HEK293 (cell line): ENCODE data around the gene PFN2.
A peak's percentile ranks its signal among the peaks of the same experiment; 100 is the strongest.

ENCODE experiments used
- CTCF ChIA-PET: fragments of 350-600 bp; formaldehyde crosslinking; extraction: SDS; loops from one replicate; lab custom pipeline; 2021; ENCODE audit warnings: antibody characterized with exemption; lab: Yijun Ruan, JAX
- POLR2A ChIA-PET: fragments of 300-600 bp; formaldehyde crosslinking; extraction: SDS; loops from one replicate; lab custom pipeline; 2020; ENCODE audit warnings: antibody characterized with exemption, inconsistent platforms; lab: Yijun Ruan, JAX
- H3K27ac ChIP-seq: fragments of 200-500 bp; sonication (Bioruptor generic); 2 replicates; pipeline ENCODE4 v1.5.1; 2014; ENCODE audit warnings: low read depth, low read length, control low read depth, inconsistent platforms; ENCODE audit errors: extremely low read depth
- H3K36me3 ChIP-seq, 2 experiments: fragments of 200-500 bp in 1 of 2; sonication (Bioruptor generic) in 1 of 2; 1 replicate in 1 of 2; 2 replicates in 1 of 2; pipeline ENCODE4 v1.5.1; 2014 to 2017; ENCODE audit warnings: inconsistent platforms in 2 of 2, low read length in 2 of 2; ENCODE audit not compliant: control insufficient read depth in 2 of 2, insufficient read depth in 1 of 2
- H3K4me1 ChIP-seq: fragments of 200-500 bp; sonication (Bioruptor generic); 2 replicates; pipeline ENCODE4 v1.5.1; 2014; ENCODE audit warnings: mild to moderate bottlenecking, low read length, inconsistent platforms; ENCODE audit not compliant: control insufficient read depth, insufficient read depth
- H3K4me3 ChIP-seq: 2 replicates; pipeline ENCODE4 v1.5.1; 2011; ENCODE audit warnings: low read depth, mild to moderate bottlenecking, control low read depth, low read length, moderate library complexity
- H3K9me3 ChIP-seq: fragments of 200-500 bp; sonication (Bioruptor generic); 2 replicates; pipeline ENCODE4 v1.5.1; 2014; ENCODE audit warnings: low read depth, low read length, inconsistent platforms; ENCODE audit not compliant: control insufficient read depth, insufficient read depth
- GFI1B ChIP-seq: fragments of 450-650 bp; formaldehyde crosslinking; IDR thresholded peaks from 2 replicates; pipeline ENCODE4 v1.5.1; 2016; ENCODE audit warnings: missing biosample characterization, missing genetic modification characterization
- IKZF3 ChIP-seq: fragments of 450-650 bp; IDR thresholded peaks from 2 replicates; pipeline ENCODE4 v1.5.0; 2018; ENCODE audit warnings: missing biosample characterization, mild to moderate bottlenecking, missing genetic modification characterization, moderate library complexity
- KLF10 ChIP-seq: fragments of 450-650 bp; IDR thresholded peaks from 2 replicates; pipeline ENCODE4 v1.5.1; 2018; ENCODE audit warnings: missing biosample characterization, mild to moderate bottlenecking, missing genetic modification characterization
- PATZ1 ChIP-seq: fragments of 450-650 bp; formaldehyde crosslinking; IDR thresholded peaks from 2 replicates; pipeline ENCODE4 v1.5.1; 2016; ENCODE audit warnings: missing biosample characterization, missing genetic modification characterization
- PRDM1 ChIP-seq: fragments of 450-650 bp; formaldehyde crosslinking; IDR thresholded peaks from 2 replicates; pipeline ENCODE4; 2016; ENCODE audit warnings: missing biosample characterization, missing genetic modification characterization
- PRDM10 ChIP-seq: fragments of 450-650 bp; formaldehyde crosslinking; IDR thresholded peaks from 2 replicates; pipeline ENCODE4 v1.5.1; 2016; ENCODE audit warnings: missing biosample characterization, missing genetic modification characterization
- PRDM6 ChIP-seq: fragments of 450-650 bp; formaldehyde crosslinking; IDR thresholded peaks from 2 replicates; pipeline ENCODE4 v1.5.1; 2017; ENCODE audit warnings: missing biosample characterization, missing genetic modification characterization
- SP2 ChIP-seq: fragments of 450-650 bp; formaldehyde crosslinking; IDR thresholded peaks from 2 replicates; pipeline ENCODE4 v1.5.1; 2016; ENCODE audit warnings: missing biosample characterization, missing genetic modification characterization
- TCF7L2 ChIP-seq: IDR thresholded peaks from 2 replicates; pipeline ENCODE4 v1.6.1; 2011; ENCODE audit warnings: low read depth, mild to moderate bottlenecking, inconsistent platforms, low read length, moderate library complexity, borderline replicate concordance
- ZBTB20 ChIP-seq: fragments of 450-650 bp; formaldehyde crosslinking; IDR thresholded peaks from 2 replicates; pipeline ENCODE4 v1.5.1; 2016; ENCODE audit warnings: missing biosample characterization, missing genetic modification characterization
- ZBTB8A ChIP-seq: fragments of 450-650 bp; formaldehyde crosslinking; IDR thresholded peaks from 2 replicates; pipeline ENCODE4 v1.5.1; 2016; ENCODE audit warnings: missing biosample characterization, missing genetic modification characterization
- ZNF211 ChIP-seq: fragments of 450-650 bp; formaldehyde crosslinking; IDR thresholded peaks from 2 replicates; pipeline ENCODE4 v1.5.1; 2016; ENCODE audit warnings: low read depth, missing biosample characterization, missing genetic modification characterization
- ZNF335 ChIP-seq: fragments of 450-650 bp; formaldehyde crosslinking; conservative IDR thresholded peaks from 2 replicates; pipeline ENCODE4 v1.5.1; 2016; ENCODE audit warnings: missing biosample characterization, missing genetic modification characterization
- ZNF366 ChIP-seq: fragments of 450-650 bp; formaldehyde crosslinking; conservative IDR thresholded peaks from 2 replicates; pipeline ENCODE4 v1.5.1; 2016; ENCODE audit warnings: missing biosample characterization, missing genetic modification characterization
- ZNF501 ChIP-seq: fragments of 450-650 bp; formaldehyde crosslinking; IDR thresholded peaks from 2 replicates; pipeline ENCODE4 v1.5.1; 2016; ENCODE audit warnings: missing biosample characterization, missing genetic modification characterization
- ZNF600 ChIP-seq: fragments of 450-650 bp; formaldehyde crosslinking; IDR thresholded peaks from 2 replicates; pipeline ENCODE4 v1.5.1; 2016; ENCODE audit warnings: missing biosample characterization, missing genetic modification characterization
- ZNF654 ChIP-seq: fragments of 450-650 bp; formaldehyde crosslinking; IDR thresholded peaks from 2 replicates; pipeline ENCODE4 v1.5.1; 2016; ENCODE audit warnings: low read depth, missing biosample characterization, missing genetic modification characterization
- ZNF660 ChIP-seq: fragments of 450-650 bp; IDR thresholded peaks from 2 replicates; pipeline ENCODE4 v1.5.1; 2018; ENCODE audit warnings: missing biosample characterization, mild to moderate bottlenecking, missing genetic modification characterization
- ZNF664 ChIP-seq: fragments of 450-650 bp; formaldehyde crosslinking; IDR thresholded peaks from 2 replicates; pipeline ENCODE4 v1.5.1; 2016; ENCODE audit warnings: missing biosample characterization, missing genetic modification characterization
- TF ChIP-seq, protein P1 (sequence below): fragments of 450-650 bp; formaldehyde crosslinking; conservative IDR thresholded peaks from 2 replicates; pipeline ENCODE4 v1.5.1; 2016; ENCODE audit warnings: low read depth, missing biosample characterization, missing genetic modification characterization
- TF ChIP-seq, protein P2 (sequence below): fragments of 450-650 bp; formaldehyde crosslinking; optimal IDR thresholded peaks from 2 replicates; pipeline ENCODE3; 2016; ENCODE audit warnings: missing biosample characterization, mild to moderate bottlenecking, missing genetic modification characterization

PFN2 gene

GRCh38 chr3:149969110-149969939 lies 1.4 kb downstream of the PFN2 start:
- no peaks in the 10 kb centered on the region for H3K9me3 ChIP-seq
- peaks cover 0 to 33% of the 10 kb centered on the region in 2 experiments; a peak in 2 of 3 replicates for H3K36me3 ChIP-seq
- POLR2A ChIA-PET: interaction anchor here (0.6 kb wide), 1 partner anchor 215 kb away, joined by 3 read pairs; no protein-coding TSS in a partner anchor
- CTCF ChIA-PET: interaction anchor here (0.6 to 4.0 kb wide), 11 partner anchors 39 to 544 kb away, joined by 3 to 31 read pairs (median 4); no protein-coding TSS in a partner anchor
- H3K4me1 ChIP-seq: no peaks in the 10 kb centered on the region
- H3K4me3 ChIP-seq: peak overlapping the region; percentile 94
- H3K27ac ChIP-seq: peak overlapping the region; percentile 93
- TF ChIP-seq TCF7L2: no peak
- TF ChIP-seq ZNF600: peak; percentile 28; the same call in 1 of the 2 replicates
- peak; percentile 56; the same call in 1 of the 2 replicates for TF ChIP-seq ZBTB20
- 0 out of 2 replicates have a peak, but pooled peaks have one; percentile 13 for TF ChIP-seq PRDM10
- TF ChIP-seq SP2 (tag by site-specific recombination): peak; percentile 14; the same call in 1 of the 2 replicates
- TF ChIP-seq ZNF335: peak; percentile 84; the same call in 1 of the 2 replicates
- peak; percentile 88 for TF ChIP-seq IKZF3 (tag by site-specific recombination)
- TF ChIP-seq, protein P1, sequence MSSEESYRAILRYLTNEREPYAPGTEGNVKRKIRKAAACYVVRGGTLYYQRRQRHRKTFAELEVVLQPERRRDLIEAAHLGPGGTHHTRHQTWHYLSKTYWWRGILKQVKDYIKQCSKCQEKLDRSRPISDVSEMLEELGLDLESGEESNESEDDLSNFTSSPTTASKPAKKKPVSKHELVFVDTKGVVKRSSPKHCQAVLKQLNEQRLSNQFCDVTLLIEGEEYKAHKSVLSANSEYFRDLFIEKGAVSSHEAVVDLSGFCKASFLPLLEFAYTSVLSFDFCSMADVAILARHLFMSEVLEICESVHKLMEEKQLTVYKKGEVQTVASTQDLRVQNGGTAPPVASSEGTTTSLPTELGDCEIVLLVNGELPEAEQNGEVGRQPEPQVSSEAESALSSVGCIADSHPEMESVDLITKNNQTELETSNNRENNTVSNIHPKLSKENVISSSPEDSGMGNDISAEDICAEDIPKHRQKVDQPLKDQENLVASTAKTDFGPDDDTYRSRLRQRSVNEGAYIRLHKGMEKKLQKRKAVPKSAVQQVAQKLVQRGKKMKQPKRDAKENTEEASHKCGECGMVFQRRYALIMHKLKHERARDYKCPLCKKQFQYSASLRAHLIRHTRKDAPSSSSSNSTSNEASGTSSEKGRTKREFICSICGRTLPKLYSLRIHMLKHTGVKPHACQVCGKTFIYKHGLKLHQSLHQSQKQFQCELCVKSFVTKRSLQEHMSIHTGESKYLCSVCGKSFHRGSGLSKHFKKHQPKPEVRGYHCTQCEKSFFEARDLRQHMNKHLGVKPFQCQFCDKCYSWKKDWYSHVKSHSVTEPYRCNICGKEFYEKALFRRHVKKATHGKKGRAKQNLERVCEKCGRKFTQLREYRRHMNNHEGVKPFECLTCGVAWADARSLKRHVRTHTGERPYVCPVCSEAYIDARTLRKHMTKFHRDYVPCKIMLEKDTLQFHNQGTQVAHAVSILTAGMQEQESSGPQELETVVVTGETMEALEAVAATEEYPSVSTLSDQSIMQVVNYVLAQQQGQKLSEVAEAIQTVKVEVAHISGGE (tag by site-specific recombination): 0 out of 2 replicates have a peak, but pooled peaks have one; percentile 18
- TF ChIP-seq ZNF654: no peak
- TF ChIP-seq ZNF501 (tag by site-specific recombination): 0 out of 2 replicates have a peak, but pooled peaks have one; percentile 6
- no peak for TF ChIP-seq PRDM6 (tag by site-specific recombination)
- peak; percentile 51; the same call in 1 of the 2 replicates for TF ChIP-seq ZBTB8A (tag by site-specific recombination)
- no peak for TF ChIP-seq ZNF211 (tag by site-specific recombination)
- TF ChIP-seq GFI1B (tag by site-specific recombination): no peak
- TF ChIP-seq KLF10 (tag by site-specific recombination): peak; percentile 76
- no peak for TF ChIP-seq ZNF664
- TF ChIP-seq PATZ1 (tag by site-specific recombination): peak; percentile 39; the same call in 1 of the 2 replicates
- 0 out of 2 replicates have a peak, but pooled peaks have one; percentile 34 for TF ChIP-seq PRDM1 (tag by site-specific recombination)
- TF ChIP-seq, protein P2, sequence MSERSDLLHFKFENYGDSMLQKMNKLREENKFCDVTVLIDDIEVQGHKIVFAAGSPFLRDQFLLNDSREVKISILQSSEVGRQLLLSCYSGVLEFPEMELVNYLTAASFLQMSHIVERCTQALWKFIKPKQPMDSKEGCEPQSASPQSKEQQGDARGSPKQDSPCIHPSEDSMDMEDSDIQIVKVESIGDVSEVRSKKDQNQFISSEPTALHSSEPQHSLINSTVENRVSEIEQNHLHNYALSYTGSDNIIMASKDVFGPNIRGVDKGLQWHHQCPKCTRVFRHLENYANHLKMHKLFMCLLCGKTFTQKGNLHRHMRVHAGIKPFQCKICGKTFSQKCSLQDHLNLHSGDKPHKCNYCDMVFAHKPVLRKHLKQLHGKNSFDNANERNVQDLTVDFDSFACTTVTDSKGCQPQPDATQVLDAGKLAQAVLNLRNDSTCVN (tag by site-specific recombination): peak; percentile 13
- TF ChIP-seq ZNF660: 0 out of 2 replicates have a peak, but pooled peaks have one; percentile 19
- peak; percentile 54; the same call in 1 of the 2 replicates for TF ChIP-seq ZNF366 (tag by site-specific recombination)
